ENCODE results near the gene MESP2. TPM values are rescaled to one million over a fixed set of nuclear protein-coding genes. Genes with fewer than 3 reads are reported as not detected.

Gene MESP2
- polyA plus RNA-seq, 6 donors from 2014 or later: not detected

GRCh38 chr15:89802986-89803824, 27.1 kb downstream of the MESP2 start:
- H3K36me3 Mint-ChIP-seq: no peaks in the 10 kb centered on the region
- no peak overlapping the region for H3K27ac Mint-ChIP-seq
- no peak overlapping the region for H3K4me3 Mint-ChIP-seq
- no peak for DNase-seq
- peaks cover 0 to 10% (median 6%) of the 10 kb centered on the region in 3 donors for H3K4me1 Mint-ChIP-seq
- H3K27me3 Mint-ChIP-seq: peaks cover 4 to 26% (median 24%) of the 10 kb centered on the region in 3 donors
- no peaks in the 10 kb centered on the region for H3K9me3 Mint-ChIP-seq
- ATAC-seq (ENCODE audit: low read depth in 2 of 2): no peak

- Mint-ChIP-seq H3K4me1 (peaks cover 0 to 10% (median 6%) of the 10 kb centered on the region in 3 donors), H3K27me3 (peaks cover 4 to 26% (median 24%) of the 10 kb centered on the region in 3 donors), H3K4me3 (no peak overlapping the region), H3K27ac (no peak overlapping the region), H3K9me3 (no peaks in the 10 kb centered on the region), H3K36me3 (no peaks in the 10 kb centered on the region)
- ATAC-seq (ENCODE audit: low read depth in 2 of 2) (no peak), DNase-seq (no peak)
These were observed 28.0 kb downstream of the MESP2 start for GRCh38 chr15:89803941-89804800.

DNA sequence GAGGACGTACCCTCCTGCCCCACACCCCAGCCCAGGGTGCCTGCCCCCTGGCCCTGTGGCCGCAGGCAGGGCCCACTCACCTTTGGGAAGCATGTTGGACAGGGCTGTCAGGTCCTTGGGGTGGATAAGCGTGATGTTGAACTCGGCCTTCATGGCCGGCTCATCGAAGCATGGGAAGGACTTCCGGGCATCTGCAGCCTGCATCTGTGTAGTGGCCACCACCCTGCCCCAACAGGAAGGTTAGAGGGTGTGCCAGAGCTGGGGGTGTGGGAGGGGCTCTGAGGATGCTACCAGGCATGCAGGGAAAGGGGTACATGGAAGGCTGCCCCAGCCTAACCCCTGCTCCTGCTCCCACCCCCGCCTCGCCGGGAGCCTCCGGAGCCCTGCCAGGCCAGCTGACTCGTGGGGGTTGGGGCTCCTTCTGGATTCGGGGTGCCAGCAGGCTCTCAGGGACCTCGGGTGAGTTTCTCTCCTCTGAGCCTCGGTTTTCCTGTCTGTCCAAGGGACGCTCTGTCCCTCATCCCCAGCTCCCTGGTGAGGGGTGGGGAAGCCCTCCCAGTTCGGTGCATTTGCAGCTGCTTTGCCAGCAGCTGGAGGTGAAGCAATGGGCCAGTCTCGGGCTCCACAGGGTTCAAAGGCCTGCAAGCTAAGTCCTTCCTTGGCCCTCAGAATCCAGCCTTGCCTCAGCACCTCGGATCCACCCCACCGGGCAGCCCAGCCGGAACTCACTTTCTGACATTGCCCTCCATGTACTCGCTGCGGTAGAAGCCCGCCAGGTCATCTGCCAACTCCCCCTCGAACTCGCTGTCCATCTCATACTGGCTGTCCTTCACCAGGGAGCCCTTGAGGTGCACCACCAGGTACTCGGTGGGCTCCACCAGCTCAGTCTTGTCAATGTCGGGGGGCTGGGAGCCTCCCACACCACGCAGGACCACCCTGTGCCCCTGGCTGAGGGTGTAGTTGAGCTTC, 29.4 kb downstream of the MESP2 start:
- peaks cover 0 to 4% (median 0%) of the 10 kb centered on the region in 7 donors for H3K9me3 Mint-ChIP-seq
- H3K27me3 Mint-ChIP-seq: peaks cover 4 to 33% (median 24%) of the 10 kb centered on the region in 3 donors
- peak overlapping the region in 1 of 6 donors; percentile 49 for H3K27ac Mint-ChIP-seq
- no peak overlapping the region for H3K4me3 Mint-ChIP-seq
- no peaks in the 10 kb centered on the region for H3K36me3 Mint-ChIP-seq
- H3K4me1 Mint-ChIP-seq: no peaks in the 10 kb centered on the region
- ATAC-seq (ENCODE audit: low read depth in 2 of 2): no peak
- DNase-seq: no peak

DNA sequence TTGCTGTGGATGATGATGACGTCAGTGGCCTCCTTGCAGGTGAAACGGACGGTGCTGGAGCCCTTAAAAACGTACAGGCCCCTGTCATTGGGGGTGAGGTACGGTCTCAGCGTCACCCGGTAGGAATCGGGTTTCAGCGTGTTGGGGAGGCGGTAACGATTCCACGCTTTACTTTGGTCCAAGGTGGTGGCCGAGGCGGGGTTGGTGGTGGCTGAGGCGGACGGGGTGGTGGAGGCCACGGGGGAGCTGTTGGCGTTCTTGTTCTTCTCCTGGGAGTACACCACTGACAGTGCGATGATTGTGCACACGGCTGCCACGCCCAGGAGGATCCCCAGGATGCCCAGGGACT, 30.1 kb downstream of the MESP2 start:
- Mint-ChIP-seq H3K27ac (peak overlapping the region in 1 of 6 donors; percentile 54), H3K4me3 (no peak overlapping the region), H3K27me3 (peaks cover 8 to 38% (median 29%) of the 10 kb centered on the region in 3 donors), H3K36me3 (no peaks in the 10 kb centered on the region), H3K9me3 (peaks cover 0 to 4% (median 0%) of the 10 kb centered on the region in 7 donors), H3K4me1 (no peaks in the 10 kb centered on the region)
- DNase-seq (no peak), ATAC-seq (ENCODE audit: low read depth in 2 of 2) (no peak)

DNA sequence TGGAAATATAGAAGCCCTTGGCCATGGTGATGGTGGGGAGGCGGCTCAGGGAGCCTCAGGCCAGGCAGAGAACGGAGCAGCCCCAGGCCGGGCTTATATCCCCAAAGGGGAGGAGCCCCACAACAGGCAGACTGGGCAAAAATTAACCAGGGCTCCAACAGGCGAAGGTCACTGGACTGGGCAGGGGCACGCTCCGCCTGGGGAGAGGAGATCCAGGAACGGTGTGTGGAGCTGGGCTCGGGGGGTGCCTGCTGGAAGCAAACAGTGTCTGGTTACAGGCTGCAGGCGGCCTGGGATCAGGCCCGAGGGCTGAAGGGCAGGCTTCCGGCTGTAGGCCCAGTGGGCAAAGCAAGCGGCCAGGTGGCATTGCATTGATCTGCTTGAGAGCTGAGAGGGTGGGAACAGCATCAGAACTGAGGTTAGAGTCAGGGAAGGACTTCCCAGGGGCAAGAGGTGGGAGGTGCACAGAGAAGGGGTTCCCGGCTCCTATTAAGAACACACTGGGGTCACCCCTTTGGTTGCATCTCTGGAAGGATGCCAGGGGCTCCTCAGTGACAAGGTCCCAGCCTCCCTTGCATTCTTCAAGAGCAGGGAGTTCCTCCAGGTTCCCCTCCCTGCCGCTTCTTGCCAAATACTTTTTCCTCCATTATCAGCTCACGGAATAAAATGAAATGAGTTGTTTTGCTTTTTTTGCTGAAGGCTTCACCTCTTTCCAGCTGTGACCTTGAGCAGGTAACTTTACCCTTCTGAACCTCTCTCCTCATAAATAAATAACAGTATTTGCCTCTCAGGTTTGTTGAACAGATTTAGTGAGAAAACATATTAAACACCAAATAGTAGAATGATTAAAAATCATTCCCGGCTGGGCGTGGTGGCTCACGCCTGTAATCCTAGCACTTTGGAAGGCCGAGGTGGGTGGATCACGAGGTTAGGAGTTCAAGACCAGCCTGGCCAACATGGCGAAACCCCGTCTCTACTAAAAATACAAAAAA, 30.7 kb downstream of the MESP2 start:
- H3K4me3 Mint-ChIP-seq: no peak overlapping the region
- no peaks in the 10 kb centered on the region for H3K36me3 Mint-ChIP-seq
- DNase-seq (no peak), ATAC-seq (ENCODE audit: low read depth in 2 of 2) (no peak)
- H3K9me3 Mint-ChIP-seq: peaks cover 0 to 4% (median 0%) of the 10 kb centered on the region in 7 donors
- peaks cover 11 to 36% (median 28%) of the 10 kb centered on the region in 3 donors for H3K27me3 Mint-ChIP-seq
- no peak overlapping the region for H3K27ac Mint-ChIP-seq
- no peaks in the 10 kb centered on the region for H3K4me1 Mint-ChIP-seq

- H3K9me3 Mint-ChIP-seq: peaks cover 0 to 4% (median 0%) of the 10 kb centered on the region in 7 donors
- no peaks in the 10 kb centered on the region for H3K4me1 Mint-ChIP-seq
- peaks cover 13 to 36% (median 28%) of the 10 kb centered on the region in 3 donors for H3K27me3 Mint-ChIP-seq
- H3K4me3 Mint-ChIP-seq: no peak overlapping the region
- no peak for DNase-seq
- no peaks in the 10 kb centered on the region for H3K36me3 Mint-ChIP-seq
- ATAC-seq (ENCODE audit: low read depth in 2 of 2): no peak
- no peak overlapping the region for H3K27ac Mint-ChIP-seq
These were observed 31.6 kb downstream of the MESP2 start for GRCh38 chr15:89807689-89808088.

DNA sequence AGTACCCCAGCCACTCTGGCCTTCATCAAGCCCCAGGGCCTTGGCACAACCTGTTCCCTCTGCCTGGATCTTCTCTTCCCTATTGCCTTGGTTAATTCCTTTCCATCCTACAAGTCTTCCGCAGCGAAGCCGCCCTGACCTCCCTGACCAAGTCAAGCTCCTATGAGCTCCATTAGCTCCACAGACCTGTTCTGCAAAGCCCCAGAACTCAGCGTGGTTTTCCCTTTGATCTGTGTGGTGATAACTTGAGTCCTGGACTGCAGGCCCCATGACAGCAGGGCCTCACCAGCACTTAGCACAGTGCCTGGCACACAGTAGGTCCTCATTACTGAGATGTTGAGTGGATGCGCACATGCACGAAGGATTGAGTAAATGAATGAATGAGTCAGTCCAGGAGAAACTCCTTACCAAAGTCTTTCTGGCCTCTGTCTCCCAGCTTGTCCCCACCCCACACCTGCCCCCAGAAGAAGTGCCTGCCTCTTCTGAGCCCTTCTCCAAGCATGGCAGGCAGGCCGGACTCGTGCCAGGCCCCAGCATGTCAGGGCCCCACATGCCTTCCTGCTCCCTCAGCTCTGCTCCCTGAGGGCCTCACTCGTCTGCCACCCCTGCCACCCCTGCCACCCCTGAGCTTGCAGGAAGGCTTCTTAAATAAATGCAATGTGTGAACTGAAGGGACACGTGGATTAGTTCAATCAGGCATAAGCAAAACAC, 32.2 kb downstream of the MESP2 start:
- Mint-ChIP-seq H3K36me3 (no peaks in the 10 kb centered on the region), H3K27ac (peak overlapping the region in 1 of 6 donors; percentile 11), H3K4me1 (no peaks in the 10 kb centered on the region), H3K4me3 (peak overlapping the region in 1 of 8 donors; percentile 37), H3K27me3 (peaks cover 13 to 40% (median 29%) of the 10 kb centered on the region in 3 donors), H3K9me3 (peaks cover 0 to 4% (median 0%) of the 10 kb centered on the region in 7 donors)
- DNase-seq (no peak), ATAC-seq (ENCODE audit: low read depth in 2 of 2) (no peak)

GRCh38 chr15:89809093-89809786, 33.1 kb downstream of the MESP2 start:
- peaks cover 18 to 45% (median 36%) of the 10 kb centered on the region in 3 donors for H3K27me3 Mint-ChIP-seq
- peaks cover 3 to 6% (median 3%) of the 10 kb centered on the region in 3 donors for H3K4me1 Mint-ChIP-seq
- no peak overlapping the region for H3K4me3 Mint-ChIP-seq
- no peaks in the 10 kb centered on the region for H3K36me3 Mint-ChIP-seq
- ATAC-seq (ENCODE audit: low read depth in 2 of 2) (no peak), DNase-seq (no peak)
- H3K27ac Mint-ChIP-seq: no peak overlapping the region
- peaks cover 0 to 4% (median 0%) of the 10 kb centered on the region in 7 donors for H3K9me3 Mint-ChIP-seq

DNA sequence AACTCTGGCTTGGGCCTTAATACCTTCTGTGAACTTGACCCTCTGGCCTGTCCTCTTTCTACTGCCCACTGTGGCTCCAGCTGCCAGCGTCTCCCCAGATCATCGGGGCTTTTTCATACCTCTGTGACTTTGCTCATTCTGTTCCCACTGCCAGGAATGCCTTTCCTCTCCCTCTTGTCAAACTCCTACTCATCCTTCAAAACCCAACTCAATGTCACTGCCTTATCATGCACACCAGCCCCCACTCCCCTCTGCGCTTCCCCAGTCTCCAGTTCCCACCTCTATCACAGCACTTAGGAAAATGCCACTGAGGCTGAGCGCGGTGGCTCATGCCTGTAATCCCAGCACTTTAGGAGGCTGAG, 33.6 kb downstream of the MESP2 start:
- H3K4me3 Mint-ChIP-seq: peak overlapping the region in 1 of 8 donors; percentile 79
- H3K9me3 Mint-ChIP-seq: peaks cover 0 to 4% (median 0%) of the 10 kb centered on the region in 7 donors
- peaks cover 3 to 6% (median 3%) of the 10 kb centered on the region in 3 donors for H3K4me1 Mint-ChIP-seq
- no peak overlapping the region for H3K27ac Mint-ChIP-seq
- no peaks in the 10 kb centered on the region for H3K36me3 Mint-ChIP-seq
- ATAC-seq (ENCODE audit: low read depth in 2 of 2): no peak
- DNase-seq: no peak
- H3K27me3 Mint-ChIP-seq: peaks cover 18 to 40% (median 37%) of the 10 kb centered on the region in 3 donors

DNA sequence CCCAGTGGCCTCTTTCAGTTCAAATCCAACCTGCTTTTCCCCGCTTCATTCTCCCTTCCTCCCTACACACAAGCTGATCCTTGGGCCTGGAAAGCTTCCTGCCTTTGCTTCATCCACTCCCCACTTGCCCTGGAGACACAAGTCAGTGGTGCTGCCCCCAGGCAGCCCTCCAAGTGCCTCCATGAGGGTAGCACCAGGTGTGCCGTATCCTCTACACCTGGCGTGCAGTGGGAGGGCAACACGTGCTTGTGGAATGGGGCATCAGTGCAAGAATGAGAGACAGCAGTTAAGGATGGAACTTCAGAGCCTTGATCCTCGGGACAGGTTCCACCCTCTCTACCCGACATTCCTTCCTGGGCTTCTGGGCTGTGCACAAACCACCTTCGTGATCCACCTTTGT, 34.7 kb downstream of the MESP2 start:
- no peak for DNase-seq
- Mint-ChIP-seq H3K4me1 (peaks cover 8 to 13% (median 12%) of the 10 kb centered on the region in 3 donors), H3K4me3 (no peak overlapping the region), H3K36me3 (peaks cover 0 to 7% of the 10 kb centered on the region in 2 donors), H3K27me3 (peaks cover 26 to 47% (median 46%) of the 10 kb centered on the region in 3 donors), H3K9me3 (peaks cover 0 to 8% (median 4%) of the 10 kb centered on the region in 7 donors), H3K27ac (peak overlapping the region in 1 of 6 donors; percentile 94)
- ATAC-seq (ENCODE audit: low read depth in 2 of 2): no peak

All from naive B cell (primary cell).